Lung microvascular endothelial cell (primary cell): ENCODE measurements around the gene IGSF8. TPM values are rescaled to one million over a fixed set of nuclear protein-coding genes. Genes with fewer than 3 reads are reported as not detected.
"Not testable (repeated sequence)": the region's sequence is repeated elsewhere in the genome, so short reads cannot be mapped to it uniquely, and the experiment has no call there.

Experiments used
- DNase-seq, 2 donors: peaks; one replicate each; pipeline versions ENCODE4 v3.0.0 to v3.0.0-alpha.2; 2010; ENCODE audit warnings: low read depth in 2 of 2
- total RNA-seq: library from RNA; depleted of rRNA; stranded (reverse); fragments of >200 nt; gene quantifications from 2 replicates; pipeline ENCODE4 v1.2.1, GENCODE V29; 2014

IGSF8 gene
- total RNA-seq, 1 donor from 2014 or later, result 10.3 TPM

GRCh38 chr1:160127865-160128523 is 29.6 kb upstream of the IGSF8 start:
- peak in 1 of 2 donors; percentile 10 for DNase-seq

GRCh38 chr1:160127381-160127780 is 29.0 kb upstream of the IGSF8 start:
- no peak for DNase-seq

DNA sequence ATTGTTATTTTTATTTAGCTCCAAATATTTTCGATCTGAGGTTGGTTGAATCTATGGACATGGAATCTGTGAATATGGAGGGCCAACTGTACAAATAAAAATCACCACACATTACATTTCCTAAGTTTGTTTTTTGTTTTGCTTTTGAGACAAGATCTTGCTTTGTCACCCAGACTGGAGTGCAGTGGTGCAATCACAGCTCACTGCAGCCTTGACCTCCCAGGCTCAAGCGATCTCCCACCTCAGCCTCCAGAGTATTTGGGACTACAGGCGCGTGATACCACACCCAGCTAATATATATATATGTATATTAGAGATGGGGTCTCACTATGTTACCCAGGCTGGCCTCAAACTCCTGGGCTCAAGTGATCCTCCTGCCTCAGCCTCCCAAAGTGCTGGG is 27.9 kb upstream of the IGSF8 start:
- not testable (repeated sequence) for DNase-seq

- DNase-seq, result no peak
Observed at GRCh38 chr1:160125746-160126145, 27.3 kb upstream of the IGSF8 start.

DNA sequence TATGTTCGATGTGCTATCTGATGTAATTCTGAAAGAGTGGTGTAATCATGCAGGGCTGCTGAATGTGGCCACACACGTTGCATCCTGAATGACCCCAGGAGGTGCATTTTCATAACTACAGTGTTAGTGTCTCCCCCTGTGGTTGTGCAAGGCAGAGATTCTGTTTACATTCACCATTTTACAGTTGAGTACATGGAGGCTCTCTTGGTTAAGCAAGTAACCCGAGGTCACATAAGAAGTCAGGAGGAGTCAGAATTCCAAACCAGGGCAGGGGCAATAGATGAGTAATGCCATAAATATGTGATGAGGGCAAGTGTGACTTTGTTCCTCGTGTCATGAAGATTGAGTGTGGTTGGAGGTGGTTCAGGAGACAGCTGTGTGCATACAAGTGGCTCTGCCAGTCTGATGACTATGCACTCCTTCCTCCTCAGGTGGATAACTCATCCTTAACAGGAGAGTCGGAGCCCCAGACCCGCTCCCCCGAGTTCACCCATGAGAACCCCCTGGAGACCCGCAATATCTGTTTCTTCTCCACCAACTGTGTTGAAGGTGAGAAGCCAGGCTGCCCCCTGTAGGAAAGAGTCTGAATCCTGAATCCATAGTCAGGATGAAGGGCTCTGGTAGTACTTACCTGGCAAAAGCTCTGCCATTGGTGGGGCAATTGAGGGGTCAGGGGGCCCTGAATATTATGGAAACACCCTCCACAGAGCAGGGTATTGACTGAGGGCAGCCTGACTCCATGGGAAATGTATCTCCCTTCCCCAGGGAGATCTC is 26.5 kb upstream of the IGSF8 start:
- peak in 1 of 2 donors; percentile 8 for DNase-seq

DNA sequence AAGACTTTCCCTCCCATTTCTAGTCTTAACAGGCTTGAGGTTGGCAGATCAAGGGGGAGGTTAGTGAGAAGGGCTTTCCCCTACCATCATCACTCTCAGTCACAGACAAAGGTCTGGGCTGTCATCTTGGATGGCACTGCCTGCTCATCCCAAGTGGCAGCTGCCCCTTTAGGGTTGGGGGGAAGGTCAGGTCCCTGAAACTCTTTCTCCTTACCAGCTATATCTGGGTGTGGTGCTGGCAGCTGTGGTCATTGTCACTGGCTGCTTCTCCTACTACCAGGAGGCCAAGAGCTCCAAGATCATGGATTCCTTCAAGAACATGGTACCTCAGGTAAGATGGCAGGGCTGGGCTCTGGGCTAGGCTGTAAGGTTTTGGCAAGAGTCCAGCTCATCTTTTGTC is 25.3 kb upstream of the IGSF8 start:
- DNase-seq, result no peak

DNA sequence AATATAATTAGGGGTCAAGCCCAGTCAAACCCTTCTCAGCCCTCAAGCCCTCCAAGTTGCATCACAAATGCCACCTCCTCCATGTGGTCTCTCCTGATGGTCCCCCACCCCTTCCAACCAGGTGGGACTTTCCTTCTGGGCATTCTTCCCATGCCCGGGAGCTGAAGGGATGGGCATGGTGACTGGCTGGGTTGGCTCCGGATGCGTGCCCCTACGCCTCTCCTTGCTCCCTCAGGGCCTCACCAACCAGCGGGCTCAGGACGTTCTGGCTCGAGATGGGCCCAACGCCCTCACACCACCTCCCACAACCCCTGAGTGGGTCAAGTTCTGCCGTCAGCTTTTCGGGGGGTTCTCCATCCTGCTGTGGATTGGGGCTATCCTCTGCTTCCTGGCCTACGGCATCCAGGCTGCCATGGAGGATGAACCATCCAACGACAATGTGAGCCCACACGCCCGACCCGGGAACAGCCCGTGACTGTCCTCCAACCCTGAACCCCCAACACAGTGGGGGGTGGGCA is 24.6 kb upstream of the IGSF8 start:
- no peak for DNase-seq

DNA sequence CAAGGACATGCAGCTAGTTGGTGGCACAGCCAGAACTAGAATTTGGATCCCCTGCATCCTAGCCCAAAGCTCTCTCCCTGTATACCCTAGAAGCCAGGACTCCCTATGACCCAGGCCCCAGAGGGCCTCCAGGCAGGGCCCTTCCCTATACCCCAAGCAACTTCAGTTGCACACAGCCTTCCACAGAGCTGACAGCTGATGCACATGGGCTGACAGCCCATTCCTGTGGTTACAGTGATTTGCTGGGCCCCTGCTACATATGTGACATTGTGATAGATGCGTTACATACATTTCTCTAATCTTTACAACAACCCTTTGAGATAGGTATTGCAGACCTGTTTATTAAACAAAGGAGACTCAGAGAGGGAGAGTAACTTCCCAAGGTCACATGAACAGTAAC is 23.0 kb upstream of the IGSF8 start:
- no peak for DNase-seq

GRCh38 chr1:160120797-160121196 is 22.4 kb upstream of the IGSF8 start:
- DNase-seq, result no peak

- no peak for DNase-seq
Observed at GRCh38 chr1:160118928-160119327, 20.5 kb upstream of the IGSF8 start.

DNA sequence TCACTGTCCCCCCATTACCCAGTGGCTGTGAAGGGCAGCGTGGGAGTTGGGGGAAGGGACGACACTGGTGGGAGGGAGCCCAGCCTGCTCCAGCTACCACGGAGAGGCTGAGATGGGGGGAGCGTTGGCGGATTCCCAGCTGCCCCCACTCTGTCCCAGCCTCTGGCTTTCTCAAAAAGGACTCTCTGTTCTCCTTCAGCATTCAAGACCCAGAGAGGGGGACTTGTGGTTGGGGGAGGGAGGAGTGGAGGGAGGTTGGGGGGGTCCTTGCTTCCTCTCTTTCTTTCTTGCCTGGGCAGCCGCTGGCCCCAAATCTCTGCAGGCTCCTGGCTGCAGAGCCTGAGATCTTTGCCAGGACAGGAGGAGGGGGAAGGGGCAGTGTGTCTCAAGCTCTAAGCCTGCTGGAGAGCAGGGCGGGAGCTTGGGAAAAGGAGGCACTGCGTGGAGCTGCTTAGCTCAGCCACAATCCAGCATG is 19.3 kb upstream of the IGSF8 start:
- no peak for DNase-seq

- no peak for DNase-seq
Observed at GRCh38 chr1:160117300-160117699, 18.9 kb upstream of the IGSF8 start.

DNA sequence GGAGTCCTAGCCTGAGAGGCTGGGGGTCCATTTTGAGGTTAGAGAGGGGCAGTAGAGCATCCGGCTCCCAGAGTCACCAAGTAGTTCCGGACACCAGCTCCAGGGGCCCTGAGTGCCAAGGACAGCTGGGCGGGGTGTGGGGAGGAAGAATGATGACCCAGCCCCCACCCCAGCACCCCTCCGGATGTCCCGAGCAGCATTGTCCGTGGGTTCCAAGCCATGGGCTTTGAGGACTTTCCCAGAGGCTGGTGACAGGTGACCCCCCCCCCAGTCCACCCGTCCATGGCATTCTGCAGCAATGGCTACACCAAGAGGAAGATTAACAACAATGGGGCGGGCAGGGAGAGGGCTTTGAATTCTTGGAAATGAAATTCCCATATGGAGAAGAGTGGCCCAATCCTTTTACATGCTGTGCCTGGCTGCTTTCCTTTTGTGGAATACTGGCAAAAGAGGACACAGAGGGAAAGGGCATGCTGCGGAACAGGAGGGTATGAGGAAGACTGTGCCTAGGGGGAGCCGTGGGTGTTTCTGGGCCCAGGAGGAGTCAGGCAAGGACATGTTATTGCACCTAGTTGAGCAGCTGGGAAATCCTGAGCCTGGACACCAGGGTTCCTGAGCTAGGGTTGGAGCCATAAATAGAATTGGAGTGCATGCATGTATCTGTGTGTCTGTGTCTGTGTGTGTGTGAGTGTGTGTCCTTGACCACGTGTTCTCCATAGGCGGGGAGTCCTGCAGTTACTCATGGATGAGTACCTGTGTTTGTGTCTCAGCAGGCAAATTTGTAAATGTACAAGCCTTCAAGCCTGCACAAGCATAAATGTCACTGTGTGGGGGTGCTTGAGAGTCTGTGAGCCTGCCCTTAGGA is 18.1 kb upstream of the IGSF8 start:
- no peak for DNase-seq

- DNase-seq, result no peak
Observed at GRCh38 chr1:160115545-160116282, 17.3 kb upstream of the IGSF8 start, which contains the start of gene ATP1A2. TSS of gene ATP1A2 (plus strand) at chr1:160115759. CDS start at chr1:160115862, 103 bp downstream.

DNA sequence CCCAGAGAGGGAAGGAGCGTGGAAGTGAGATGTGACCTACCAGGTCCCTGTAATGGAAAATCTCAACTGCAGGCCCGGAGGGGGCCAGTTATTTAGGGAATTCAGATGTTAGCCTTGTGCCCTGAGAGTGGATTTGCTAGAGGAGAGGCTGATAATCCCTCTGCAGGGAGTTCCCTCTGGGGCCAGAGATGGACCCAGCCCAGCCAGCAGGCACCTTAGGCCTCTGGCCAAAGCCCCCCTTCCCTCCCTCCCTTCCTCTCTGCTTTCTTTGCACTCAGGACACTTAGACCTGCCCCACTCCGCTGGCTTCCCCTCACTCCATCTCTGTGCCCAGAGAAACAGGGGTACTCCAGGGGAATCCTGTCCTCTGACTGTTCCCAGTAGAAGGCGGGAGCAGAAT is 15.7 kb upstream of the IGSF8 start:
- no peak for DNase-seq

DNA sequence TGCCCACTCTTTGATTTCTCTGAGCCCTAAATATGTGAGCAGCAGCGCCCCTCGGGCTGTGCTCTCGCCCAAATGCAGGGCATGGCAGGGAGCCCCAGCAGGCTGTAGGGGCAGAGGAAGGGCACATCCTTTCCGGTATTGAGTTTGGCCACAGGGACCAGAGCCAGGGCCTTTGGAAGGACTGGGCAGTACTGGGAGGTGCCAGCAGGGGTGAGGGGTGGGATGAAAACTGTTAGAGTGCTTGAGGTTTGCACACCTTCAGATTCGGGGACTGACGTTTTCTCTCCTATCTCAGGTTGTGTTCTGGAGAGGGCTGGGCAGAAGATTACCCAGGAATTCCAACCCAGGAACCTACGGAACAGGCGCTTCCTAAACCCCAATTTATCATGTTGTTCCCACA is 15.0 kb upstream of the IGSF8 start:
- no peak for DNase-seq

GRCh38 chr1:160112357-160112756 is 13.9 kb upstream of the IGSF8 start:
- DNase-seq, result no peak

- not testable (repeated sequence) for DNase-seq
Observed at GRCh38 chr1:160111462-160111861, 13.0 kb upstream of the IGSF8 start.

GRCh38 chr1:160109686-160110085 is 11.3 kb upstream of the IGSF8 start:
- DNase-seq, result no peak

DNA sequence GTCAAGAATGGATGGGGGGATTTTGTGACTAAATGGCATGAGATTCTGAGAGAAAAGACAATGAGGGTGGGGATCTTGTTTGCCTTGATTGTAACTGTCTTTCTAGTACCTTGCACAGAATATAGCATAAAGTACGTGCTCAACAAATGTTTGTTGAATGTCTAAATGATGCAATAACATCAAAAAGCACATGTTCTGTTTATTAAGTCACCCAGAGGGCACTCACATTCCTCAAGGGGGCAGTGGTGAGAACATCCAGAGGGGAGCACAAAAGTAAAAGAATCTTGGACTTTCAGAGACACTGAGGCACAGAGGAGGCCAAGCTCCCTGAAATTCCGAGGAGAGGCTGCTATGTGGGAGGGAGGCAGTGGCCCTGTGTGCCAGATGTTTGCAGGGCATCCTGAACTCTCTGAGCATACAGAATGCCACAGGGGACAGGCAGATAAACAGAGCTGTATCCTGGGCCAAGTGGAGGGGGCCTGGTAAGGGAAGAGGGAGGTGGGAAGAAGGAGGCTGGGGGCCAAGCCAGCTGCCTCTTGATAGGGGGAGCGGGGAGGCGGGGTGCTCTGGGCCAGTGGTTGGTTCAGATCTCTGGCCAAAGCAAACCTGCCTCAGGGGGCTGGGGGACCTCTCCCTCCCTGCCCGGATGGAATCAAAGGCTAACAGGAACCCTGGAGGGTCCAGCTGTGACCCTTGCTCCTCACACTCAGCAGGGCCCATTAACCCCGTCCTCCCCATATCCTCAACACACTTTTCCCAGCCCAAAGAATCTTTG is 10.7 kb upstream of the IGSF8 start:
- DNase-seq, result peak; percentile 55 to 60
